SH-SY5Y (cell line): ENCODE data around the gene LMNB1.

Source experiments
- GATA2 ChIP-seq: IDR thresholded peaks from 2 replicates; pipeline ENCODE4 v1.6.1; 2011; ENCODE audit warnings: mild to moderate bottlenecking, low read depth, low read length
- GATA3 ChIP-seq: IDR thresholded peaks from 2 replicates; pipeline ENCODE4 v1.6.1; 2011; ENCODE audit warnings: low read depth, mild to moderate bottlenecking, low read length, moderate library complexity

DNA sequence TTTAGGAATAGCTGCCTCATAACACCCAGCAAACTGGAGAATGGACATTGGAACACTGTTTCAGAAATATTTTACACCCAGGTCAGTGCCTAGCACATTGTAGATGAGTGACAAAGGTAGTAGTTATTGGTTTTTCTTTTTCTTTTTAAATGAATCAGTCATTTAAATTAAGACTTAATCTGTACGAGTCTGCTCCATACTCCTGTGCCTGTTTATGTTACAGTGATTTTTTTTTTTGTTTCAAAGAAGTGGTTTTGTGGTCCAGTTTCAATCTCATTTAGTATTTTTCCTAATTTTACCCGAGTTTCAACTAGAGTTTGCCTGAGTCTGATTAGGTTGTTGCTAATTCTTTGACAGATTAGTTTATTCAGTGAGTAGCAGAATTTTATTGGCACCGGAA is 16.2 kb downstream of the LMNB1 start:
- TF ChIP-seq GATA2 (no peak), GATA3 (no peak)
